Measurements from ENCODE around the gene DCLK2. TPM values are rescaled to one million over a fixed set of nuclear protein-coding genes. Genes with fewer than 3 reads are reported as not detected.
A peak's percentile ranks its signal among the peaks of the same experiment; 100 is the strongest.

The DCLK2 gene
- total RNA-seq, 2 experiments from 2014 or later: not detected

DNA sequence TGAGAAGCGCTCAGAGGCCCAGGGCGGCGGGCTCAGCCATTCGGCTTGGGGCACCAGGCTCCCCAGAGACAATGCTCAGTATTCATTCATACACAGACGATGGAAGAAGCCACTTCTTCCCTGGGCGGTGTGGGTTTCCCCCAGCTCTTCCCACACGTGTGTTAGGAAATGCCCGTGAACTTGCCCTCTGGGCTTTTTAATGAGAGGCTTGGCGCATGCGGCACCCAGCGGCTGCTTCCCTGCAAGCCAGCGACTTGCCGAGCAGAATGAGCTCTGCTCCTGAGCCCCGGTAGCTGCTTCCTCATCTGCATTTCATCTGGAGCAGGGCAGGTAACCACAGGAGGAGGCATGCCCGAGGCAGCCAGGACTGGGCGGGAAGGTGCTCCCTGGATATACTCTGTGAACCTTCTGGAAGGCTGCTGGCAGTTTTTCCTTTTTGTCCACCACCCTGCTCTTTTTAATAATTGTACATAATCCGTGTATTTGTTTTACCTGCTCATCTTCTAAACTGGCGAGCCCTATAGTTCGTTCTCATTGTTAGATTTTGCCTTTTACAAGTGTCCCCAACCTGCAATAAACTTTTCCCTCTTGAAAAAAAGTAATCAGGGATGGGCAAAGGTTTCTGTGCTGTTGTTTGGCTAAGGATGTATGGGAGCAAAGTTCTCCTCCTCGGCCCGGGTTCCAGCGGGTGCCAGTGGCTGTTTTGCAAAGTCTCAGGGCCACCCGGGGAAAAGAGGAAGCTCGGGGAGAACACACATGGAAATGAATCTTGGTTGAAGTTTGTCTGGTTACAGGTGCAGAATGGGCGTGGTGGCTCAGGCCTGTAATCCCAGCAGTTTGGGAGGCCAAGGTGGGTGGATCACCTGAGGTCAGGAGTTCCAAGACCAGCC is 178.8 kb downstream of the DCLK2 start:
- Histone ChIP-seq H3K9me3 (ENCODE audit: control insufficient read depth in 1 of 2, insufficient read depth in 1 of 2, low read length in 2 of 2) (no peaks in the 10 kb centered on the region), H3K27me3 (ENCODE audit: control insufficient read depth in 1 of 2, insufficient read depth in 2 of 2, low read length in 2 of 2) (no peaks in the 10 kb centered on the region), H3K4me3 (ENCODE audit: low read length) (no peak overlapping the region), H3K4me1 (ENCODE audit: insufficient read depth, low read length) (no peaks in the 10 kb centered on the region), H3K27ac (ENCODE audit: low read depth in 1 of 2, low read length in 2 of 2) (no peak overlapping the region), H3K36me3 (ENCODE audit: insufficient read depth, low read length) (peaks cover 4% of the 10 kb centered on the region)
- POLR2A ChIA-PET: no interaction called here
- CTCF ChIA-PET: no interaction called here
- Mint-ChIP-seq H3K9me3 (no peaks in the 10 kb centered on the region), H3K36me3 (ENCODE audit: low read depth) (no peaks in the 10 kb centered on the region), H3K27ac (no peak overlapping the region), H3K4me1 (ENCODE audit: low read depth) (no peaks in the 10 kb centered on the region), H3K4me3 (no peak overlapping the region), H3K27me3 (no peaks in the 10 kb centered on the region)
- TF ChIP-seq, protein P1, sequence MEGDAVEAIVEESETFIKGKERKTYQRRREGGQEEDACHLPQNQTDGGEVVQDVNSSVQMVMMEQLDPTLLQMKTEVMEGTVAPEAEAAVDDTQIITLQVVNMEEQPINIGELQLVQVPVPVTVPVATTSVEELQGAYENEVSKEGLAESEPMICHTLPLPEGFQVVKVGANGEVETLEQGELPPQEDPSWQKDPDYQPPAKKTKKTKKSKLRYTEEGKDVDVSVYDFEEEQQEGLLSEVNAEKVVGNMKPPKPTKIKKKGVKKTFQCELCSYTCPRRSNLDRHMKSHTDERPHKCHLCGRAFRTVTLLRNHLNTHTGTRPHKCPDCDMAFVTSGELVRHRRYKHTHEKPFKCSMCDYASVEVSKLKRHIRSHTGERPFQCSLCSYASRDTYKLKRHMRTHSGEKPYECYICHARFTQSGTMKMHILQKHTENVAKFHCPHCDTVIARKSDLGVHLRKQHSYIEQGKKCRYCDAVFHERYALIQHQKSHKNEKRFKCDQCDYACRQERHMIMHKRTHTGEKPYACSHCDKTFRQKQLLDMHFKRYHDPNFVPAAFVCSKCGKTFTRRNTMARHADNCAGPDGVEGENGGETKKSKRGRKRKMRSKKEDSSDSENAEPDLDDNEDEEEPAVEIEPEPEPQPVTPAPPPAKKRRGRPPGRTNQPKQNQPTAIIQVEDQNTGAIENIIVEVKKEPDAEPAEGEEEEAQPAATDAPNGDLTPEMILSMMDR (IDR thresholded peaks at IDR 0.05): no peak
- DNase-seq: no peak
- no peak for ATAC-seq (ENCODE audit: poor library complexity)
- intact Hi-C loops (cut with DNase I, micrococcal nuclease): no loop called here

DNA sequence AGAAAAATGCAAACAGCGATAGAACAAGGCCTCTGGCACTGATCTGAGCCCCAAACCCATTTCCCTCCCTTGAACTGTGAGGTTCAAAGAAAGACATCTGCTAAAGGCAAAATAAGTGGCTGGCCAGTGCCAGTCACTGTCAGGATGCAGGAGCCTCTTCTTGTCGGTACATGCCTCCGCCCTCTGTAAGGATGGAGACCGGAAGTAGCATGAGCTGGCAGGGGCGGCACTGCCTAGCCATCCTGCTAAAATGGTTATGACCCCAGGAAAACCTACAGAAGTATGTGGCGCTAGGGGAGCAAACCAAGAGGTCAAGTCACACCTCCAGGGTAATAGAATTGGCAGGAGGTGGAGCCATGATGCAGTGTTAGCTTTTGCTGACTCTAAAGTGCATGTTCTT is 180.3 kb downstream of the DCLK2 start:
- TF ChIP-seq, protein P1 (IDR thresholded peaks at IDR 0.05): no peak
- CTCF ChIA-PET: no interaction called here
- Mint-ChIP-seq H3K9me3 (no peaks in the 10 kb centered on the region), H3K27me3 (no peaks in the 10 kb centered on the region), H3K4me1 (ENCODE audit: low read depth) (no peaks in the 10 kb centered on the region), H3K27ac (no peak overlapping the region), H3K4me3 (no peak overlapping the region), H3K36me3 (ENCODE audit: low read depth) (peaks cover 6% of the 10 kb centered on the region)
- DNase-seq (no peak), ATAC-seq (ENCODE audit: poor library complexity) (no peak)
- Histone ChIP-seq H3K4me1 (ENCODE audit: insufficient read depth, low read length) (no peaks in the 10 kb centered on the region), H3K27me3 (ENCODE audit: control insufficient read depth in 1 of 2, insufficient read depth in 2 of 2, low read length in 2 of 2) (no peaks in the 10 kb centered on the region), H3K9me3 (ENCODE audit: control insufficient read depth in 1 of 2, insufficient read depth in 1 of 2, low read length in 2 of 2) (no peaks in the 10 kb centered on the region), H3K27ac (ENCODE audit: low read depth in 1 of 2, low read length in 2 of 2) (no peak overlapping the region), H3K4me3 (ENCODE audit: low read length) (no peak overlapping the region), H3K36me3 (ENCODE audit: insufficient read depth, low read length) (peaks cover 4% of the 10 kb centered on the region)
- POLR2A ChIA-PET: no interaction called here
- intact Hi-C loops (cut with DNase I, micrococcal nuclease): no loop called here

DNA sequence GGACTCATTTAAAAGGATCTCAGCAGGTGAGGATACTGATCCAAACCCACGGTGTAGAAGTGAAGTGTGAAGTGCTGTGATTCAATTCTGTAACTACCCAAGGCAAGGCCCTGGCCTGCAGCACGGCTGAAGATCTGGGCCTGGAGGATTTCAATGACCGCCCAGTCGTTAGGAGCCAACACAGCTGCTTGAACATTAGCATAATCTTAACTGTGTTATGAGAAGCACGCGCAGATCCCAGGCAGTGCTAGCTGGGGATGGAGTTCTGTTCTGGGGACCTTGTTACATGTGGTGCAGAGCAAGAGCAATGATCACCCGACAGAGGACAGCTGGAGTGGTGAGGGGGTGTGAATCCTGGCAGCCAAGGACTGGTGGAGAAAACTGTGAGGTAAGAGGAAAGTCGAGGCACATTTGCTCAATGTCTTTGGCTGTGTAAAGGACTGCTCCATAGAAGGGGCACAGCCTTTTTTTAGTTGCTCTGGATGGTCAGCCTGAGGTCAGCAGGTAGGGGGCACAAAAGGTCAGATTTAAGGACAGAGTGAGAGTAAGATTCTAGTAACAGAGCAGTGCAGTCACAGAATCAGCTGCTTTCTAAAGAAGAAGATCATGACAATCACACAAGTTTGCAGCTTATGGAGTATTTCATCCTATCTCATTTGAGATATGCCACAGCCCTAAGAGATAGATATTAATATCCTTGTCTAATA is 181.8 kb downstream of the DCLK2 start:
- Mint-ChIP-seq H3K4me3 (no peak overlapping the region), H3K27ac (peak overlapping the region; percentile 21), H3K36me3 (ENCODE audit: low read depth) (peaks cover 19% of the 10 kb centered on the region), H3K4me1 (ENCODE audit: low read depth) (no peaks in the 10 kb centered on the region), H3K9me3 (no peaks in the 10 kb centered on the region), H3K27me3 (no peaks in the 10 kb centered on the region)
- POLR2A ChIA-PET: no interaction called here
- Histone ChIP-seq H3K9me3 (ENCODE audit: control insufficient read depth in 1 of 2, insufficient read depth in 1 of 2, low read length in 2 of 2) (no peaks in the 10 kb centered on the region), H3K27me3 (ENCODE audit: control insufficient read depth in 1 of 2, insufficient read depth in 2 of 2, low read length in 2 of 2) (no peaks in the 10 kb centered on the region), H3K4me1 (ENCODE audit: insufficient read depth, low read length) (no peaks in the 10 kb centered on the region), H3K4me3 (ENCODE audit: low read length) (no peak overlapping the region), H3K27ac (ENCODE audit: low read depth in 1 of 2, low read length in 2 of 2) (no peak overlapping the region), H3K36me3 (ENCODE audit: insufficient read depth, low read length) (peaks cover 7% of the 10 kb centered on the region)
- ATAC-seq (ENCODE audit: poor library complexity): no peak
- CTCF ChIA-PET: no interaction called here
- DNase-seq: no peak
- TF ChIP-seq, protein P1 (IDR thresholded peaks at IDR 0.05): no peak
- intact Hi-C loops (cut with DNase I, micrococcal nuclease): no loop called here

All from CD4-positive, alpha-beta T cell (primary cell).